ENCODE results near the gene VIPAS39. TPM values are rescaled to one million over a fixed set of nuclear protein-coding genes. Genes with fewer than 3 reads are reported as not detected.
A peak's percentile ranks its signal among the peaks of the same experiment; 100 is the strongest.

The VIPAS39 gene
- total and polyA plus RNA-seq, 2 experiments from 2014 or later = 14.9 to 25.0 TPM

DNA sequence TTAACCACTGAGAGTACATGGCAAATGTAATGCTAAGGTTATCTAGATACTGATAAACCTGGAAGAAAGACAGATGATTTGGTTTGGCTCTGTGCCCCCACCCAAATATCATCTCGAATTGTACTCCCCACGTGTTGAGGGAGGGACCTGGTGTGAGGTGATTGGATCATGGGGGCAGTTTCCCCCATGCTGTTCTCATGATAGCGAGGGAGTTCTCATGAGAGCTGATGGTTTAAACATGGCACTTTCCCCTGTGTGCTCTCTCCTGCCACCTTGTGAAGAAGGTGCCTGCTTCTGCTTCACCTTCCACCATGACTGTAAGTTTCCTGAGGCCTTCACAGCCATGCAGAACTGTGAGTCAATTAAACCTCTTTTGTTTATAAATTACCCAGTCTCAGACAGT, 48.3 kb downstream of the VIPAS39 start:
- no peaks in the 10 kb centered on the region for H3K4me1 ChIP-seq (ENCODE audit: insufficient read depth)
- no peak for TF ChIP-seq EZH2phosphoT487 (IDR thresholded peaks at IDR 0.05; ENCODE audit: insufficient read depth, low read depth)
- TF ChIP-seq EZH2 (IDR thresholded peaks at IDR 0.05; ENCODE audit: insufficient read depth, poor library complexity, severe bottlenecking) = no peak
- H3K4me3 ChIP-seq = no peak overlapping the region
- H3K27ac ChIP-seq = no peak overlapping the region
- H3K79me2 ChIP-seq (ENCODE audit: insufficient read depth) = no peaks in the 10 kb centered on the region
- H3K9ac ChIP-seq = no peak overlapping the region
- in situ Hi-C loops (cut with MboI) = no loop called here
- H3F3A ChIP-seq (ENCODE audit: insufficient read depth) = no peaks in the 10 kb centered on the region
- peak; percentile 3 for DNase-seq
- H3K4me2 ChIP-seq (ENCODE audit: unreplicated experiment) = no peak overlapping the region
- H3K36me3 ChIP-seq (ENCODE audit: low read depth) = no peaks in the 10 kb centered on the region
- H4K20me1 ChIP-seq (ENCODE audit: insufficient read depth) = no peaks in the 10 kb centered on the region
- no peak overlapping the region for H2AFZ ChIP-seq
- H3K9me2 ChIP-seq (ENCODE audit: insufficient read depth) = no peaks in the 10 kb centered on the region
- no peaks in the 10 kb centered on the region for H3K9me3 ChIP-seq (ENCODE audit: low read depth)
- no peaks in the 10 kb centered on the region for H3K27me3 ChIP-seq (replicated peaks; ENCODE audit: insufficient read depth)
- WGBS, 2 experiments (ENCODE audit: low coverage in 1 of 2, low lambda C conversion rate in 2 of 2, missing lambda C conversion rate in 2 of 2) = 17 to 22% methylated on average over 3 of the region's 3 CpGs

- DNase-seq = no peak
- Histone ChIP-seq H3K36me3 (ENCODE audit: low read depth) (no peaks in the 10 kb centered on the region), H3K4me2 (ENCODE audit: unreplicated experiment) (no peak overlapping the region), H3K4me1 (ENCODE audit: insufficient read depth) (no peaks in the 10 kb centered on the region), H3K9me2 (ENCODE audit: insufficient read depth) (no peaks in the 10 kb centered on the region), H3K4me3 (no peak overlapping the region), H3K9ac (no peak overlapping the region), H3K27ac (no peak overlapping the region), H4K20me1 (ENCODE audit: insufficient read depth) (no peaks in the 10 kb centered on the region), H3K9me3 (ENCODE audit: low read depth) (no peaks in the 10 kb centered on the region), H3K79me2 (ENCODE audit: insufficient read depth) (no peaks in the 10 kb centered on the region), H2AFZ (no peak overlapping the region), H3K27me3 (replicated peaks; ENCODE audit: insufficient read depth) (no peaks in the 10 kb centered on the region), H3F3A (ENCODE audit: insufficient read depth) (no peaks in the 10 kb centered on the region)
- 94 to 100% methylated on average over 2 of the region's 2 CpGs for WGBS, 2 experiments (ENCODE audit: low coverage in 1 of 2, low lambda C conversion rate in 2 of 2, missing lambda C conversion rate in 2 of 2)
- TF ChIP-seq EZH2phosphoT487 (IDR thresholded peaks at IDR 0.05; ENCODE audit: insufficient read depth, low read depth) (no peak), EZH2 (IDR thresholded peaks at IDR 0.05; ENCODE audit: insufficient read depth, poor library complexity, severe bottlenecking) (no peak)
- in situ Hi-C loops (cut with MboI) = no loop called here
These were observed 50.2 kb downstream of the VIPAS39 start for GRCh38 chr14:77407158-77407557.

GRCh38 chr14:77406718-77407117, 50.7 kb downstream of the VIPAS39 start:
- H3K9me3 ChIP-seq (ENCODE audit: low read depth) = no peaks in the 10 kb centered on the region
- in situ Hi-C loops (cut with MboI) = no loop called here
- 62 to 67% methylated on average over 6 of the region's 6 CpGs for WGBS, 2 experiments (ENCODE audit: low coverage in 1 of 2, low lambda C conversion rate in 2 of 2, missing lambda C conversion rate in 2 of 2)
- H4K20me1 ChIP-seq (ENCODE audit: insufficient read depth) = no peaks in the 10 kb centered on the region
- TF ChIP-seq EZH2 (IDR thresholded peaks at IDR 0.05; ENCODE audit: insufficient read depth, poor library complexity, severe bottlenecking) = no peak
- TF ChIP-seq EZH2phosphoT487 (IDR thresholded peaks at IDR 0.05; ENCODE audit: insufficient read depth, low read depth) = no peak
- H3K79me2 ChIP-seq (ENCODE audit: insufficient read depth) = no peaks in the 10 kb centered on the region
- no peaks in the 10 kb centered on the region for H3K9me2 ChIP-seq (ENCODE audit: insufficient read depth)
- H3K36me3 ChIP-seq (ENCODE audit: low read depth) = no peaks in the 10 kb centered on the region
- DNase-seq = no peak
- H3F3A ChIP-seq (ENCODE audit: insufficient read depth) = no peaks in the 10 kb centered on the region
- no peak overlapping the region for H2AFZ ChIP-seq
- H3K27me3 ChIP-seq (replicated peaks; ENCODE audit: insufficient read depth) = no peaks in the 10 kb centered on the region
- no peak overlapping the region for H3K4me3 ChIP-seq
- H3K4me2 ChIP-seq (ENCODE audit: unreplicated experiment) = no peak overlapping the region
- H3K4me1 ChIP-seq (ENCODE audit: insufficient read depth) = no peaks in the 10 kb centered on the region
- no peak overlapping the region for H3K9ac ChIP-seq
- no peak overlapping the region for H3K27ac ChIP-seq

- Histone ChIP-seq H3K27ac (no peak overlapping the region), H3K79me2 (ENCODE audit: insufficient read depth) (no peaks in the 10 kb centered on the region), H4K20me1 (ENCODE audit: insufficient read depth) (no peaks in the 10 kb centered on the region), H3K9me3 (ENCODE audit: low read depth) (no peaks in the 10 kb centered on the region), H3K36me3 (ENCODE audit: low read depth) (no peaks in the 10 kb centered on the region), H3K9ac (no peak overlapping the region), H3K9me2 (ENCODE audit: insufficient read depth) (no peaks in the 10 kb centered on the region), H3K4me2 (ENCODE audit: unreplicated experiment) (no peak overlapping the region), H3K4me3 (no peak overlapping the region), H3K4me1 (ENCODE audit: insufficient read depth) (no peaks in the 10 kb centered on the region), H3K27me3 (replicated peaks; ENCODE audit: insufficient read depth) (no peaks in the 10 kb centered on the region), H3F3A (ENCODE audit: insufficient read depth) (no peaks in the 10 kb centered on the region), H2AFZ (no peak overlapping the region)
- 57 to 66% methylated on average over 3 of the region's 3 CpGs for WGBS, 2 experiments (ENCODE audit: low coverage in 1 of 2, low lambda C conversion rate in 2 of 2, missing lambda C conversion rate in 2 of 2)
- DNase-seq = no peak
- TF ChIP-seq EZH2 (IDR thresholded peaks at IDR 0.05; ENCODE audit: insufficient read depth, poor library complexity, severe bottlenecking) = no peak
- TF ChIP-seq EZH2phosphoT487 (IDR thresholded peaks at IDR 0.05; ENCODE audit: insufficient read depth, low read depth) = no peak
- in situ Hi-C loops (cut with MboI) = no loop called here
These were observed 51.3 kb downstream of the VIPAS39 start for GRCh38 chr14:77406086-77406485.

- no peak for TF ChIP-seq EZH2phosphoT487 (IDR thresholded peaks at IDR 0.05; ENCODE audit: insufficient read depth, low read depth)
- no peak for TF ChIP-seq EZH2 (IDR thresholded peaks at IDR 0.05; ENCODE audit: insufficient read depth, poor library complexity, severe bottlenecking)
- Histone ChIP-seq H3K36me3 (ENCODE audit: low read depth) (no peaks in the 10 kb centered on the region), H3K27me3 (replicated peaks; ENCODE audit: insufficient read depth) (no peaks in the 10 kb centered on the region), H3F3A (ENCODE audit: insufficient read depth) (no peaks in the 10 kb centered on the region), H3K4me1 (ENCODE audit: insufficient read depth) (no peaks in the 10 kb centered on the region), H4K20me1 (ENCODE audit: insufficient read depth) (no peaks in the 10 kb centered on the region), H3K4me3 (no peak overlapping the region), H3K27ac (no peak overlapping the region), H3K9me2 (ENCODE audit: insufficient read depth) (no peaks in the 10 kb centered on the region), H2AFZ (no peak overlapping the region), H3K9ac (no peak overlapping the region), H3K4me2 (ENCODE audit: unreplicated experiment) (no peak overlapping the region), H3K79me2 (ENCODE audit: insufficient read depth) (no peaks in the 10 kb centered on the region), H3K9me3 (ENCODE audit: low read depth) (no peaks in the 10 kb centered on the region)
- in situ Hi-C loops (cut with MboI) = no loop called here
- WGBS, 2 experiments (ENCODE audit: low coverage in 1 of 2, low lambda C conversion rate in 2 of 2, missing lambda C conversion rate in 2 of 2) = 72 to 79% methylated on average over 3 of the region's 3 CpGs
- no peak for DNase-seq
These were observed 53.6 kb downstream of the VIPAS39 start for GRCh38 chr14:77403768-77404167.
